Uterus (tissue), 4 donors: ENCODE measurements around the gene ALOX5. TPM values are rescaled to one million over a fixed set of nuclear protein-coding genes. Genes with fewer than 3 reads are reported as not detected.

Experiments used
- DNase-seq, 2 donors: peaks; one replicate each; pipeline ENCODE4 v3.0.0-alpha.2; 2019 to 2020
- H3K27ac ChIP-seq, 2 donors: fragments of 200-600 bp; sonication (generic); 1 replicate in 1 of 2; 2 replicates in 1 of 2; pipeline ENCODE4 v1.5.1; 2016 to 2018
- H3K27me3 ChIP-seq, 2 donors: fragments of 200-600 bp; sonication (generic); one replicate each; pipeline ENCODE4 v1.5.1; 2018 to 2019; ENCODE audit warnings: control low read depth in 1 of 2
- H3K36me3 ChIP-seq, 2 donors: fragments of 200-600 bp; sonication (generic); one replicate each; pipeline ENCODE4 v1.5.1; 2019; ENCODE audit warnings: control low read depth in 1 of 2
- H3K4me1 ChIP-seq, 2 donors: fragments of 200-600 bp; sonication (generic); one replicate each; pipeline ENCODE4 v1.5.1; 2018 to 2019; ENCODE audit warnings: control low read depth in 1 of 2
- H3K4me3 ChIP-seq, 2 donors: fragments of 200-600 bp; sonication (generic); 1 replicate in 1 of 2; 2 replicates in 1 of 2; pipeline ENCODE4 v1.5.1; 2018 to 2019; ENCODE audit warnings: mild to moderate bottlenecking in 1 of 2
- H3K9me3 ChIP-seq, 2 donors: fragments of 200-600 bp; sonication (generic); one replicate each; pipeline ENCODE4 v1.5.1; 2019; ENCODE audit warnings: control low read depth in 1 of 2
- CTCF ChIP-seq, 4 experiments: fragments of 200-600 bp in 2 of 4; fragments of 450-650 bp in 2 of 4; sonication (generic) in 2 of 4; IDR thresholded peaks; one replicate each; pipeline ENCODE4 v1.5.1; 2016 to 2019; ENCODE audit warnings: antibody characterized with exemption in 4 of 4, mild to moderate bottlenecking in 2 of 4, moderate library complexity in 1 of 4
- POLR2A ChIP-seq, 2 donors: fragments of 450-650 bp; IDR thresholded peaks; one replicate each; pipeline ENCODE4 v1.6.1; 2016; ENCODE audit warnings: antibody characterized with exemption in 2 of 2, mild to moderate bottlenecking in 1 of 2, moderate library complexity in 1 of 2
- intact Hi-C: fragments of 100-400 bp; cut with DNase I; formaldehyde crosslinking; loops from one replicate; pipeline ENCODE4 v1.15.1; 2023; ENCODE audit warnings: low total_unique reads
- total RNA-seq, 4 donors: library from RNA; depleted of rRNA in 3 of 4; stranded (reverse); fragments of >200 nt in 3 of 4; gene quantifications; one replicate each; pipeline versions ENCODE4 v1.1.0 to v1.2.4, GENCODE V29; 2014 to 2023
- donor health status: DM: yes; HTN: yes; CAD: no.

ALOX5 gene
- total RNA-seq, 4 donors from 2014 or later = 3.5 to 32.5 (median 10.6) TPM

GRCh38 chr10:45418417-45418848 is 44.4 kb downstream of the ALOX5 start:
- Histone ChIP-seq H3K36me3 (no peaks in the 10 kb centered on the region), H3K4me3 (peak overlapping the region; percentile 33 to 40)

GRCh38 chr10:45418849-45419675 is 45.0 kb downstream of the ALOX5 start:
- Histone ChIP-seq H3K27ac (peak overlapping the region; percentile 74 to 83), H3K36me3 (no peaks in the 10 kb centered on the region)
- TF ChIP-seq CTCF (IDR thresholded peaks at IDR 0.05) = no peak
- peak; percentile 32 to 36 for TF ChIP-seq POLR2A (IDR thresholded peaks at IDR 0.05)

More at GRCh38 chr10:45418417-45418848, 44.4 kb downstream of the ALOX5 start:
- Histone ChIP-seq H3K9me3 (no peaks in the 10 kb centered on the region), H3K27ac (peak overlapping the region; percentile 74 to 83), H3K27me3 (no peaks in the 10 kb centered on the region), H3K4me1 (peaks cover 0 to 3% of the 10 kb centered on the region in 2 donors)
- TF ChIP-seq POLR2A (IDR thresholded peaks at IDR 0.05) = no peak
- TF ChIP-seq CTCF (IDR thresholded peaks at IDR 0.05) = no peak
- intact Hi-C loops = no loop called here
- DNase-seq = no peak

GRCh38 chr10:45419676-45420025 is 45.6 kb downstream of the ALOX5 start:
- Histone ChIP-seq H3K4me1 (peaks cover 0 to 3% of the 10 kb centered on the region in 2 donors), H3K27me3 (no peaks in the 10 kb centered on the region), H3K9me3 (no peaks in the 10 kb centered on the region), H3K36me3 (no peaks in the 10 kb centered on the region), H3K27ac (peak overlapping the region; percentile 74 to 83), H3K4me3 (peak overlapping the region; percentile 33 to 40)
- intact Hi-C loops = no loop called here
- TF ChIP-seq POLR2A (IDR thresholded peaks at IDR 0.05) (no peak), CTCF (IDR thresholded peaks at IDR 0.05) (no peak)
- DNase-seq = no peak

More at GRCh38 chr10:45418849-45419675, 45.0 kb downstream of the ALOX5 start:
- Histone ChIP-seq H3K9me3 (no peaks in the 10 kb centered on the region), H3K4me1 (peaks cover 0 to 3% of the 10 kb centered on the region in 2 donors), H3K27me3 (no peaks in the 10 kb centered on the region), H3K4me3 (peak overlapping the region; percentile 33 to 40)
- intact Hi-C loops = no loop called here
- peak; percentile 56 to 66 for DNase-seq

GRCh38 chr10:45420453-45421192 is 46.6 kb downstream of the ALOX5 start:
- peaks cover 0 to 3% of the 10 kb centered on the region in 2 donors for H3K4me1 ChIP-seq
- peak; percentile 69 to 74 for DNase-seq
- no peak overlapping the region for H3K4me3 ChIP-seq
- intact Hi-C loops = no loop called here
- H3K27ac ChIP-seq = peak overlapping the region; percentile 74 to 83
- TF ChIP-seq POLR2A (IDR thresholded peaks at IDR 0.05) = no peak
- TF ChIP-seq CTCF (IDR thresholded peaks at IDR 0.05) = no peak
- no peaks in the 10 kb centered on the region for H3K27me3 ChIP-seq
- no peaks in the 10 kb centered on the region for H3K9me3 ChIP-seq
- H3K36me3 ChIP-seq = no peaks in the 10 kb centered on the region
